ENCODE data around the gene DVL1. TPM values are rescaled to one million over a fixed set of nuclear protein-coding genes. Genes with fewer than 3 reads are reported as not detected.

DVL1 gene
- total and polyA plus RNA-seq, 2 of the 13 experiments (the other 11 are each of a cell fraction or from before 2014, with no cell fraction given) = 30.8 to 60.4 TPM

GRCh38 chr1:1287288-1288110 lies 61.7 kb downstream of the DVL1 start (continued):
- TF ChIP-seq, protein P1, sequence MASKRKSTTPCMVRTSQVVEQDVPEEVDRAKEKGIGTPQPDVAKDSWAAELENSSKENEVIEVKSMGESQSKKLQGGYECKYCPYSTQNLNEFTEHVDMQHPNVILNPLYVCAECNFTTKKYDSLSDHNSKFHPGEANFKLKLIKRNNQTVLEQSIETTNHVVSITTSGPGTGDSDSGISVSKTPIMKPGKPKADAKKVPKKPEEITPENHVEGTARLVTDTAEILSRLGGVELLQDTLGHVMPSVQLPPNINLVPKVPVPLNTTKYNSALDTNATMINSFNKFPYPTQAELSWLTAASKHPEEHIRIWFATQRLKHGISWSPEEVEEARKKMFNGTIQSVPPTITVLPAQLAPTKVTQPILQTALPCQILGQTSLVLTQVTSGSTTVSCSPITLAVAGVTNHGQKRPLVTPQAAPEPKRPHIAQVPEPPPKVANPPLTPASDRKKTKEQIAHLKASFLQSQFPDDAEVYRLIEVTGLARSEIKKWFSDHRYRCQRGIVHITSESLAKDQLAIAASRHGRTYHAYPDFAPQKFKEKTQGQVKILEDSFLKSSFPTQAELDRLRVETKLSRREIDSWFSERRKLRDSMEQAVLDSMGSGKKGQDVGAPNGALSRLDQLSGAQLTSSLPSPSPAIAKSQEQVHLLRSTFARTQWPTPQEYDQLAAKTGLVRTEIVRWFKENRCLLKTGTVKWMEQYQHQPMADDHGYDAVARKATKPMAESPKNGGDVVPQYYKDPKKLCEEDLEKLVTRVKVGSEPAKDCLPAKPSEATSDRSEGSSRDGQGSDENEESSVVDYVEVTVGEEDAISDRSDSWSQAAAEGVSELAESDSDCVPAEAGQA (IDR thresholded peaks at IDR 0.05; ENCODE audit: low read depth) = no peak
- TF ChIP-seq, protein P1 (CRISPR knock-in tag; IDR thresholded peaks at IDR 0.05; ENCODE audit: borderline replicate concordance) = no peak
- TF ChIP-seq KAT7 (CRISPR knock-in tag; IDR thresholded peaks at IDR 0.05; ENCODE audit: borderline replicate concordance) (0 out of 2 replicates have a peak, but pooled peaks have one; percentile 35), AGO2 (optimal IDR thresholded peaks at IDR 0.05; ENCODE audit: low read depth, low read length) (no peak), HNRNPH1 (optimal IDR thresholded peaks at IDR 0.05; ENCODE audit: low read depth, low read length) (no peak), TOPORS (CRISPR knock-in tag; IDR thresholded peaks at IDR 0.05) (no peak), ZNF547 (CRISPR knock-in tag; IDR thresholded peaks at IDR 0.05) (peak; percentile 78), ZNF343 (CRISPR knock-in tag; IDR thresholded peaks at IDR 0.05) (0 out of 2 replicates have a peak, but pooled peaks have one; percentile 74), CERS6 (CRISPR knock-in tag; IDR thresholded peaks at IDR 0.05) (no peak), PPARG (CRISPR knock-in tag; conservative IDR thresholded peaks at IDR 0.05) (peak; percentile 74; the same call in 1 of the 2 replicates), TBL1XR1 (IDR thresholded peaks at IDR 0.05; ENCODE audit: borderline replicate concordance, low read length, partially characterized antibody) (no peak), ARID5B (CRISPR knock-in tag; IDR thresholded peaks at IDR 0.05) (no peak), GATAD1 (CRISPR knock-in tag; IDR thresholded peaks at IDR 0.05) (0 out of 2 replicates have a peak, but pooled peaks have one; percentile 26)

Data from HepG2 (cell line).